Transverse colon (tissue), 4 donors: ENCODE results near the gene USP30. TPM values are rescaled to one million over a fixed set of nuclear protein-coding genes. Genes with fewer than 3 reads are reported as not detected.

Source experiments
- DNase-seq: peaks from one replicate; pipeline ENCODE4 v3.0.0-alpha.2; 2019
- H3K27ac ChIP-seq, 4 donors: fragments of 200-600 bp; sonication (generic); 2 replicates each; pipeline ENCODE4 v1.5.1; 2016 to 2018; ENCODE audit warnings: inconsistent platforms in 4 of 4
- H3K27me3 ChIP-seq: fragments of 200-600 bp; sonication (generic); 2 replicates; pipeline ENCODE4 v1.5.1; 2017; ENCODE audit warnings: inconsistent platforms
- H3K36me3 ChIP-seq, 4 donors: fragments of 200-600 bp; sonication (generic); 2 replicates each; pipeline ENCODE4 v1.5.1; 2017 to 2019; ENCODE audit warnings: inconsistent platforms in 4 of 4
- H3K4me1 ChIP-seq, 4 donors: fragments of 200-600 bp; sonication (generic); 2 replicates each; pipeline ENCODE4 v1.5.1; 2017 to 2020; ENCODE audit warnings: inconsistent platforms in 4 of 4
- H3K4me3 ChIP-seq, 4 donors: fragments of 200-600 bp; sonication (generic); 1 replicate in 1 of 4; 2 replicates in 3 of 4; pipeline versions ENCODE4 v1.5.1 to v1.6.1; 2017 to 2019; ENCODE audit warnings: inconsistent platforms in 4 of 4
- H3K9me3 ChIP-seq, 2 donors: fragments of 200-600 bp; sonication (generic); 2 replicates each; pipeline ENCODE4 v1.5.1; 2017 to 2019; ENCODE audit warnings: inconsistent platforms in 2 of 2
- EP300 ChIP-seq: sonication (generic); formaldehyde crosslinking; IDR thresholded peaks from one replicate; pipeline ENCODE4 v1.6.1; 2017; ENCODE audit warnings: antibody characterized with exemption, low read depth
- POLR2A ChIP-seq: fragments of 450-650 bp; IDR thresholded peaks from one replicate; pipeline ENCODE4 v1.6.1; 2016; ENCODE audit warnings: antibody characterized with exemption, mild to moderate bottlenecking, moderate library complexity
- POLR2AphosphoS5 ChIP-seq, 3 donors: sonication (generic); formaldehyde crosslinking; IDR thresholded peaks; one replicate each; pipeline ENCODE4 v1.6.1; 2016; ENCODE audit warnings: antibody characterized with exemption in 3 of 3
- WGBS, 2 donors: methylation state at CpG; one replicate each; pipeline ENCODE4 v1.1.5; 2018; ENCODE audit warnings: low coverage in 1 of 2; 5-methylcytosine and 5-hydroxymethylcytosine counted together
- in situ Hi-C, 4 donors: fragments of 200-750 bp; cut with MboI; loops; one replicate each; pipeline versions ENCODE4 v1.15.0 to v1.15.1; 2017; ENCODE audit warnings: low sequenced_read_pairs in 3 of 4, low pct_ligation_motif_present in 1 of 4, low pct_unique_long_range_greater_than_20kb in 1 of 4
- intact Hi-C: fragments of 100-400 bp; cut with DNase I; formaldehyde crosslinking; loops from one replicate; pipeline ENCODE4 v1.15.1; 2023; ENCODE audit warnings: low total_unique reads
- total RNA-seq, 4 donors: library from RNA; depleted of rRNA; stranded (reverse); fragments of >200 nt; gene quantifications; one replicate each; pipeline ENCODE4 v1.1.0, GENCODE V29; 2016
- TF ChIP-seq, protein P1 (sequence below), 5 experiments: fragments of 200-600 bp in 3 of 5; fragments of 450-650 bp in 2 of 5; sonication (generic) in 3 of 5; IDR thresholded peaks; 1 replicate in 2 of 5; 2 replicates in 3 of 5; pipeline ENCODE4 v1.5.1; 2016 to 2017; ENCODE audit warnings: antibody characterized with exemption in 5 of 5, inconsistent platforms in 3 of 5, mild to moderate bottlenecking in 2 of 5, moderate library complexity in 1 of 5

The USP30 gene
- total RNA-seq, 4 donors from 2014 or later, result 6.8 to 38.9 (median 24.9) TPM

DNA sequence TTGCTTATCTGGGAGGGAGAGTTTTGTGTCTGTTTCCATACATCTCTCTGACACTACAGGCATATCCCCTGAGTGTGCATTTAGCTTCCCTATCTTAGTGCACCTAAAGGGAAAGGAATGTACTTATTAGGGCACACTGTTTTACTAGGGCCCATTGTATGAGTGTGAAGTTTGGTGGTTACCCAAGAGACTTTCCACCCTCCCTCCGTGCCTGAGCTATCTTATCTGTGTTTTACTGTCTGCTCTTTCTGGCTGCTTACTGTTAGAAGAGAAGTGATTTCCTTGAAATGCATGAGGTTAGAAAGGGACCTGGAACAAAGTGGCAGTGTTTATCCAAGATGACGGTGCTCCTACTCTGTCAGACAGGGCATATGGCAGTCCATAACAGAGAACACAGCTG, 23.0 kb upstream of the USP30 start:
- TF ChIP-seq EP300, result no peak
- TF ChIP-seq POLR2A, result no peak
- TF ChIP-seq, protein P1, sequence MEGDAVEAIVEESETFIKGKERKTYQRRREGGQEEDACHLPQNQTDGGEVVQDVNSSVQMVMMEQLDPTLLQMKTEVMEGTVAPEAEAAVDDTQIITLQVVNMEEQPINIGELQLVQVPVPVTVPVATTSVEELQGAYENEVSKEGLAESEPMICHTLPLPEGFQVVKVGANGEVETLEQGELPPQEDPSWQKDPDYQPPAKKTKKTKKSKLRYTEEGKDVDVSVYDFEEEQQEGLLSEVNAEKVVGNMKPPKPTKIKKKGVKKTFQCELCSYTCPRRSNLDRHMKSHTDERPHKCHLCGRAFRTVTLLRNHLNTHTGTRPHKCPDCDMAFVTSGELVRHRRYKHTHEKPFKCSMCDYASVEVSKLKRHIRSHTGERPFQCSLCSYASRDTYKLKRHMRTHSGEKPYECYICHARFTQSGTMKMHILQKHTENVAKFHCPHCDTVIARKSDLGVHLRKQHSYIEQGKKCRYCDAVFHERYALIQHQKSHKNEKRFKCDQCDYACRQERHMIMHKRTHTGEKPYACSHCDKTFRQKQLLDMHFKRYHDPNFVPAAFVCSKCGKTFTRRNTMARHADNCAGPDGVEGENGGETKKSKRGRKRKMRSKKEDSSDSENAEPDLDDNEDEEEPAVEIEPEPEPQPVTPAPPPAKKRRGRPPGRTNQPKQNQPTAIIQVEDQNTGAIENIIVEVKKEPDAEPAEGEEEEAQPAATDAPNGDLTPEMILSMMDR (IDR thresholded peaks at IDR 0.05), result no peak
- no peak for TF ChIP-seq POLR2AphosphoS5 (IDR thresholded peaks at IDR 0.05)
- in situ Hi-C loops, result no loop called here
- H3K27ac ChIP-seq, result no peak overlapping the region
- DNase-seq, result no peak
- H3K27me3 ChIP-seq, result peaks cover under 1% of the 10 kb centered on the region
- no peak overlapping the region for H3K4me3 ChIP-seq
- H3K4me1 ChIP-seq, result no peaks in the 10 kb centered on the region
- H3K36me3 ChIP-seq, result no peaks in the 10 kb centered on the region
- 43 to 48% methylated on average over 1 to 2 of the region's 2 CpGs for WGBS, 2 donors
- no peaks in the 10 kb centered on the region for H3K9me3 ChIP-seq
- intact Hi-C loops, result no loop called here

DNA sequence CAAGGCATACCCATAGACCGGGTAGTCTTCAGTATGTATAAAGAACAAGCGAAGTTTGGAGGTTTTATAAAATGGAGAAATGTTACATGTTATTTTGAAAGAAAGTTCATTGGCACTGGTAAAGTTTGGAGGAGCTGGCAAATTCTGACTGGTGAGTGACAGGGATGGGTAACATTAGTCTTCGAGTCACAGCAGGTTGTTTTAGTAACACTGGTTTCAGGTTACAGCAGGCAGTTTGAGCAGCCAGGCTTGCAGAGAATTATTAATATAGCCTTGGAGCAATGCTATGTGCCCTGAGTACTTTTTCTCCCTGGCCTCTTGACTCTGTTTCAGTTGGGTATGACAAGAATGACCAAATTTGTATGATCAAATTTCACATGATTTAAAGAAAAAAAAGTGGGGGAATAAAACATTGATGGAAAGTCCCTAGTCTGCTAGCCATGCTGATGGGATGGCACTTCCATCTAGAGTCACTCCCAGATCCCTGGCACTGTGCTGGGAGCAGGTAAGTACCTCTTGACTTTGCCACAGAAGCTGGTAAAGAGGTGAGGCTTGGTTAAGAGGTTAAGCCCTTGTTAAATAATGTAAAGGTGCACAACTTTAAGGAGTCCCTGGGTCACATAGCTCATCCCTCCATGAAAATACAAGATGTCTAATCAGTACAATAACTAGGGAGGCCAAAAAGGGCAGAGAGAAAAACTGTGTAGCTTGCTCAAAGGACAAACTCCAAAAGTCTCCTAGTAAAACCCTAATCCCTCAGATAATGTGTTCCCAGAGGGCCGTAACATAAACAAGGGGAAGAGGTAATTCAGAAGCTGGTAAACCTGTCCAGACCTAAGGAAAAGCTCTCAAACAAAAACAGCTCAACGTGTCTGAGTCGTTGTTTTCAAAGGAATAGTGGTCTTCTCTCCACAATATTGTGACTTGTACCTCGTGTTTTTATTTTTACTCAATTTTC, 18.9 kb upstream of the USP30 start:
- Histone ChIP-seq H3K9me3 (no peaks in the 10 kb centered on the region), H3K4me3 (no peak overlapping the region), H3K4me1 (no peaks in the 10 kb centered on the region), H3K36me3 (no peaks in the 10 kb centered on the region), H3K27me3 (no peaks in the 10 kb centered on the region), H3K27ac (no peak overlapping the region)
- WGBS, 2 donors, result 38 to 39% methylated on average over 7 of the region's 7 CpGs
- intact Hi-C loops (no loop called here), in situ Hi-C loops (no loop called here)
- TF ChIP-seq, protein P1 (IDR thresholded peaks at IDR 0.05), result no peak
- TF ChIP-seq POLR2AphosphoS5 (IDR thresholded peaks at IDR 0.05) (no peak), EP300 (no peak), POLR2A (no peak)
- DNase-seq, result no peak

- Histone ChIP-seq H3K9me3 (no peaks in the 10 kb centered on the region), H3K36me3 (no peaks in the 10 kb centered on the region), H3K4me3 (no peak overlapping the region), H3K4me1 (no peaks in the 10 kb centered on the region), H3K27me3 (peaks cover 8% of the 10 kb centered on the region), H3K27ac (no peak overlapping the region)
- 87 to 88% methylated on average over 1 of the region's 1 CpG for WGBS, 2 donors
- intact Hi-C loops, result no loop called here
- DNase-seq, result no peak
- in situ Hi-C loops, result no loop called here
- TF ChIP-seq POLR2A, result no peak
- TF ChIP-seq POLR2AphosphoS5 (IDR thresholded peaks at IDR 0.05), result no peak
- TF ChIP-seq, protein P1 (IDR thresholded peaks at IDR 0.05), result no peak
- no peak for TF ChIP-seq EP300
Measured at GRCh38 chr12:109036975-109037374, 15.4 kb upstream of the USP30 start.

DNA sequence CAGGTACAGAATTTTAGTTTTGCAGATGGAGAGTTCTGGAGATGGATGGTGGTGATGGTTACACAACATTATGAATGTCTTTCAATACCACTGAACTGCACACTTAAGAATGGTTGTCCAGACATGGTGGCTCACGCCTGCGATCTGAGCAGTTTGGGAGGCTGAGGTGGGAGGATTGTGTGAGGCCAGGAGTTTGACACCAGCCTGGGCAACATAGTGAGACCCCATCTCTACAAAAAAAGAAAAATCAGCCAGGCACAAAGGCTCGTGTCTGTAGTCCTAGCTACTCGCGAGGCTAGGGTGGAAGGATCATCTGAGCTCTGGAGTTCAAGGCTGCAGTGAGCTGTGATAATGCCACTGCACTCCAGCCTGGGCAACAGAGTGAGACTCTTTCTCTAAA, 8.1 kb upstream of the USP30 start:
- TF ChIP-seq EP300, result no peak
- TF ChIP-seq, protein P1 (IDR thresholded peaks at IDR 0.05), result no peak
- intact Hi-C loops (no loop called here), in situ Hi-C loops (no loop called here)
- no peak for DNase-seq
- H3K36me3 ChIP-seq, result no peaks in the 10 kb centered on the region
- no peak overlapping the region for H3K4me3 ChIP-seq
- H3K27ac ChIP-seq, result no peak overlapping the region
- peaks cover 28% of the 10 kb centered on the region for H3K27me3 ChIP-seq
- peaks cover 0 to 5% (median under 1%) of the 10 kb centered on the region in 4 donors for H3K4me1 ChIP-seq
- 93 to 100% methylated on average over 2 to 5 of the region's 5 CpGs for WGBS, 2 donors
- no peaks in the 10 kb centered on the region for H3K9me3 ChIP-seq
